NT2/D1 (cell line): ENCODE measurements around the gene PDE6B.

Source experiments
- YY1 ChIP-seq: IDR thresholded peaks from 2 replicates; pipeline ENCODE4 v1.6.1; 2011; ENCODE audit not compliant: insufficient read length, insufficient read depth
- ZNF274 ChIP-seq: IDR thresholded peaks from 2 replicates; pipeline ENCODE4 v1.6.1; 2011; ENCODE audit warnings: mild to moderate bottlenecking, low read depth, low read length

DNA sequence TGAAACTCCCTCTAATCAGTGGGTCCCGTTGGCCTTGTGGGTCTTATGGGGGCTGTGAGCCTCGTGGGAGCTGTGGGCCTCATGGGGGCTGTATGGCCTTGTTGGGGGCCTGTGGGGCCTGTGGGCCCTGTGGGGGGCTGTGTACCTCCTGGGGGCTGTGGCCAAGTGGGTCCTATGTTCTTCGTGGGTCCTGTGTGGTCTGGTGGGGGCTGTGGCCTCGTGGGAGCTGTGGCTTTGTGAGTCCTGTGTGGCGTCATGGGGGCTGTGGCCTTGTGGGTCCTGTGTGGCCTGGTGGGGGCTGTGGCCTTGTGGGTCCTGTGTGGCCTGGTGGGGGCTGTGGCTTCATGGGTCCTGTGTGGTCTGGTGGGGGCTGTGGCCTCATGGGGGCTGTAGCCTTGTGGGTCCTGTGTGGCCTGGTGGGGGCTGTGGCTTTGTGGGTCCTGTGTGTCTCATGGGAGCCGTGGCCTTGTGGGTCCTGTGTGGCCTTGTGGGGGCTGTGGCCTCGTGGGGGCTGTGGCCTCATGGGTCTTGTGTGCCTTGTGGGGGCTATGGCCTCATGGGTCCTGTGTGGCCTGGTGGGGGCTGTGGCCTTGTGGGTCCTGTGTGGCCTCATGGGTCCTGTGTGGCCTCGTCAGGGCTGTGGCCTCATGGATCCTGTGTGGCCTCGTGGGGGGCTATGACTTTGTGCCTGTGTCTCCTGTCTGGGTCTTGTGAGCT, 87.7 kb downstream of the PDE6B start:
- TF ChIP-seq YY1 (no peak), ZNF274 (no peak)
